Osteocyte (in vitro differentiated cells): Measurements from ENCODE around the gene ELAC2. TPM values are rescaled to one million over a fixed set of nuclear protein-coding genes. Genes with fewer than 3 reads are reported as not detected.

Source experiments
- DNase-seq: peaks from one replicate; pipeline ENCODE4 v3.0.0; 2021; ENCODE audit warnings: mixed read lengths; ENCODE audit not compliant: unreplicated experiment; ENCODE audit errors: extremely low spot score
- H3K27ac Mint-ChIP-seq: one replicate; pipeline ENCODE4 v1.8.0; 2021; ENCODE audit warnings: mild to moderate bottlenecking, mixed read lengths; ENCODE audit not compliant: unreplicated experiment
- H3K27me3 Mint-ChIP-seq: one replicate; pipeline ENCODE4 v1.8.0; 2021; ENCODE audit warnings: mixed read lengths; ENCODE audit not compliant: unreplicated experiment
- H3K36me3 Mint-ChIP-seq: one replicate; pipeline ENCODE4 v1.8.0; 2021; ENCODE audit warnings: mixed read lengths; ENCODE audit not compliant: unreplicated experiment
- H3K4me1 Mint-ChIP-seq: one replicate; pipeline ENCODE4 v1.8.0; 2021; ENCODE audit warnings: mixed read lengths; ENCODE audit not compliant: unreplicated experiment
- H3K4me3 Mint-ChIP-seq: one replicate; pipeline ENCODE4 v1.8.0; 2021; ENCODE audit warnings: mild to moderate bottlenecking, moderate library complexity, mixed read lengths; ENCODE audit not compliant: unreplicated experiment
- H3K9me3 Mint-ChIP-seq: one replicate; pipeline ENCODE4 v1.8.0; 2021; ENCODE audit warnings: mixed read lengths; ENCODE audit not compliant: unreplicated experiment
- total RNA-seq: library from RNA; stranded (reverse); gene quantifications from 2 replicates; pipeline ENCODE4 v1.2.1, GENCODE V29; 2021
- TF ChIP-seq, protein P1 (sequence below): fragments of 200-600 bp; sonication (generic); IDR thresholded peaks from 2 replicates; pipeline ENCODE4 v1.5.0; 2021; ENCODE audit warnings: antibody characterized with exemption, mild to moderate bottlenecking, moderate library complexity

Gene ELAC2
- total RNA-seq, 1 donor from 2014 or later = 51.8 TPM

DNA sequence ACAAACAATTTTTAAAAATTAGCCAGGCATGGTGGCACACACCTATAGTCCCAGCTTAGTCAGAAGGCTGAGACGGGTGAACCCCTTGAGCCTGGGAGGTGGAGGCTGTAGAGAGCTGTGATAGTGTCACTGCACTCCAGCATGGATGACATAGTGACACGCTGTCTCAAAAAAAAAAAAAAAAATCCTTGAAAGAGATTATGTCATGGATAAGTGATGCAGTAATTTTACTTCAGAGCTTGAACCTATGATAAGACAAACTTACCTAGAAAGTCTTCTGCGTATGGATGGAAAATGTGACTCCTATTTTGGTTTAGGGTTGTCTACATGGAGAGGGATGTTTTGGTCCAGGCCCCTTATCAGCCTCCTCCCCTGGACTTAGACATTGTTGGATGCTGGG, 51.8 kb downstream of the ELAC2 start:
- TF ChIP-seq, protein P1, sequence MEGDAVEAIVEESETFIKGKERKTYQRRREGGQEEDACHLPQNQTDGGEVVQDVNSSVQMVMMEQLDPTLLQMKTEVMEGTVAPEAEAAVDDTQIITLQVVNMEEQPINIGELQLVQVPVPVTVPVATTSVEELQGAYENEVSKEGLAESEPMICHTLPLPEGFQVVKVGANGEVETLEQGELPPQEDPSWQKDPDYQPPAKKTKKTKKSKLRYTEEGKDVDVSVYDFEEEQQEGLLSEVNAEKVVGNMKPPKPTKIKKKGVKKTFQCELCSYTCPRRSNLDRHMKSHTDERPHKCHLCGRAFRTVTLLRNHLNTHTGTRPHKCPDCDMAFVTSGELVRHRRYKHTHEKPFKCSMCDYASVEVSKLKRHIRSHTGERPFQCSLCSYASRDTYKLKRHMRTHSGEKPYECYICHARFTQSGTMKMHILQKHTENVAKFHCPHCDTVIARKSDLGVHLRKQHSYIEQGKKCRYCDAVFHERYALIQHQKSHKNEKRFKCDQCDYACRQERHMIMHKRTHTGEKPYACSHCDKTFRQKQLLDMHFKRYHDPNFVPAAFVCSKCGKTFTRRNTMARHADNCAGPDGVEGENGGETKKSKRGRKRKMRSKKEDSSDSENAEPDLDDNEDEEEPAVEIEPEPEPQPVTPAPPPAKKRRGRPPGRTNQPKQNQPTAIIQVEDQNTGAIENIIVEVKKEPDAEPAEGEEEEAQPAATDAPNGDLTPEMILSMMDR = no peak
- DNase-seq = no peak
- H3K4me3 Mint-ChIP-seq = no peak overlapping the region
- no peaks in the 10 kb centered on the region for H3K9me3 Mint-ChIP-seq
- no peak overlapping the region for H3K27ac Mint-ChIP-seq
- H3K4me1 Mint-ChIP-seq = no peaks in the 10 kb centered on the region
- H3K36me3 Mint-ChIP-seq = no peaks in the 10 kb centered on the region
- peaks cover 6% of the 10 kb centered on the region for H3K27me3 Mint-ChIP-seq

DNA sequence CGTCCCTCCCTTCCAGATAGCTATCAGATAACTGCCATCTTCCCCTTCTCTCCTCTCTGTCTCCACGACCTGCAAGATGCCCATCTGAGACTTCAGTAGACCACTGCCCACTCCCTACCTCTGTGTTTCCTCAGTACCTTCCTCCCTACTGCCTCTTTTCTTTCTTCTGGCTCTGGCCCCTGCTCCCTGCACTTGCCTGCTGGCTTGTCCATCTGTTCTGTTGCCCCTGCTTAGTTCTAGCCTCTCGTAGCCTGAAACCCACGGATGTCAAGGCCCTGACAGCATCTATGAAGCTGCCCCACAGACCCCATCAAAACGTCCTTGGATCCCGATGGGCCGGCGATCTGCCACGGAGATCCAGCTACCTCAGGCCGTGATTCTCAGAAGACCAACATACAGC, 53.0 kb downstream of the ELAC2 start:
- Mint-ChIP-seq H3K4me3 (no peak overlapping the region), H3K4me1 (no peaks in the 10 kb centered on the region), H3K9me3 (no peaks in the 10 kb centered on the region), H3K27me3 (no peaks in the 10 kb centered on the region), H3K36me3 (no peaks in the 10 kb centered on the region), H3K27ac (no peak overlapping the region)
- TF ChIP-seq, protein P1 = no peak
- DNase-seq = no peak

DNA sequence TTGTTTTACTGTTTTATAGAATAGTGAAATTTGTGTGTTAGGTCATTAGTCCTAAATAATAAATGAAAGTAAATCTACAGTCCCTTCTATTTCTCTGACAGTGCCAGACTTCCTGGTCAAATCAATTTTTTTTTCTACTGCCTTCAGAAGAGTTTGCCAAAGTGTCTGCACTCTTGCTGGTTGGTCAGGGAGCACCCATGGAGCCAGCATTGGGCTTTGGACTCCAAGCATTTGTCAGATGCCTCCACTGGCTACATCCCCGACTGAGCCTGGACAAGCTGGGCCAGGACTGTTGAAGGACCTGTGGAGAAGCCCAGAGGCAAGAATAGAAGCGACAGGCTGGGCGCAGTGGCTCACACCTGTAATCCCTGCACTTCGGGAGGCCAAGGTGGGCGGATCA, 53.7 kb downstream of the ELAC2 start:
- no peaks in the 10 kb centered on the region for H3K36me3 Mint-ChIP-seq
- no peaks in the 10 kb centered on the region for H3K4me1 Mint-ChIP-seq
- no peak for DNase-seq
- H3K27ac Mint-ChIP-seq = no peak overlapping the region
- TF ChIP-seq, protein P1 = no peak
- H3K4me3 Mint-ChIP-seq = no peak overlapping the region
- no peaks in the 10 kb centered on the region for H3K27me3 Mint-ChIP-seq
- no peaks in the 10 kb centered on the region for H3K9me3 Mint-ChIP-seq

DNA sequence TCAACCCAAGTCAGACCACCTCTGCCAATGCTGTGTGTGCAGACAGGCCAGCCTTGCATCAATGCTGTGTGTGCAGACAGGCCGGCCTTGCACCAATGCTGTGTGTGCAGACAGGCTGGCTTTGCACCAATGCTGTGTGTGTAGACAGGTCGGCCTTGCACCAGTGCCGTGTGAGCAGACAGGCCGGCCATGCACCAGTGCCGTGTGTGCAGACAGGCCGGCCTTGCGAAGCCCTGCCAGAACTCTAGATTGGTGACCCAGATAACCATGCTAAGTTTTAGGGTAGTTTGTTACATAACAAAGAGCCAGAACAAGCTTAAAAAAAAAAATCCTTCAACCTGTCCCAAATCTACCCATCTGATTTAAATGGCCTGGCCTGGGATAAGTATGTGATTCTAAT, 54.3 kb downstream of the ELAC2 start:
- H3K27ac Mint-ChIP-seq = no peak overlapping the region
- H3K4me3 Mint-ChIP-seq = no peak overlapping the region
- no peaks in the 10 kb centered on the region for H3K27me3 Mint-ChIP-seq

DNA sequence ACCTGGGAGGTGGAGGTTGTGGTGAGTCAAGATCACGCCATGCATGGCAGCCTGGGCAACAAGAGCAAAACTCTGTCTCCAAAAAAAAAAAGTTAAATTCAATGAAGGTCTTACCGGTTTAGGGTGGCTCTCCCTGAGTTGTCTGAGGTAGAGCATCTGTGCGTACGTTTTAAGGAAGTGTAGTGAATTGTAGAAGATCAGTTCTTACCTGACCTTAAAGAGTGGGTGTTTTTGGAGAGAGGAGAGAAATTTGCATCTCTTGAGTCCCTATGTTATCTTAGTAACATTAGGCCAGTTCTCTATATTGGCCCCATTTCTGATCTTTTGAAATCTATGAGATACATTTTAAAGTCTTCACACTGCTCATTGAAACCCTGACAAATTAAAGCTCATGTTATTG, 56.2 kb downstream of the ELAC2 start:
- no peaks in the 10 kb centered on the region for H3K4me1 Mint-ChIP-seq
- TF ChIP-seq, protein P1 = no peak
- H3K9me3 Mint-ChIP-seq = peaks cover 6% of the 10 kb centered on the region
- no peaks in the 10 kb centered on the region for H3K27me3 Mint-ChIP-seq
- peaks cover 7% of the 10 kb centered on the region for H3K36me3 Mint-ChIP-seq
- H3K4me3 Mint-ChIP-seq = no peak overlapping the region
- H3K27ac Mint-ChIP-seq = no peak overlapping the region
- no peak for DNase-seq

More for the DNA sequence above, 54.3 kb downstream of the ELAC2 start:
- DNase-seq = no peak
- TF ChIP-seq, protein P1 = no peak
- Mint-ChIP-seq H3K4me1 (no peaks in the 10 kb centered on the region), H3K9me3 (no peaks in the 10 kb centered on the region), H3K36me3 (no peaks in the 10 kb centered on the region)
